HG03064 (cell line): ENCODE data around the gene PRDM11.
"Not testable (repeated sequence)": the region's sequence is repeated elsewhere in the genome, so short reads cannot be mapped to it uniquely, and the experiment has no call there.

Source experiments
- ATAC-seq: cut with Tn5 transposase; IDR thresholded peaks from one replicate; pipeline ENCODE4 v1.9.1; 2021; ENCODE audit warnings: low read depth; ENCODE audit not compliant: unreplicated experiment

The PRDM11 gene

GRCh38 chr11:45229401-45230020, 83.1 kb downstream of the PRDM11 start:
- no peak for ATAC-seq

- ATAC-seq: no peak
Observed at GRCh38 chr11:45232341-45233080, 86.1 kb downstream of the PRDM11 start.

- no peak for ATAC-seq
Observed at GRCh38 chr11:45233121-45233803, 86.8 kb downstream of the PRDM11 start.

- ATAC-seq: no peak
Observed at GRCh38 chr11:45233804-45234170, 87.3 kb downstream of the PRDM11 start.

- ATAC-seq: no peak
Observed at GRCh38 chr11:45234306-45235006, 88.0 kb downstream of the PRDM11 start.

GRCh38 chr11:45237711-45238315, 91.4 kb downstream of the PRDM11 start:
- no peak for ATAC-seq

GRCh38 chr11:45238724-45239123, 92.3 kb downstream of the PRDM11 start:
- ATAC-seq: no peak

GRCh38 chr11:45239733-45240132, 93.3 kb downstream of the PRDM11 start:
- ATAC-seq: no peak

- no peak for ATAC-seq
Observed at GRCh38 chr11:45243967-45244366, 97.5 kb downstream of the PRDM11 start.

- no peak for ATAC-seq
Observed at GRCh38 chr11:45245218-45246045, 99.0 kb downstream of the PRDM11 start.

GRCh38 chr11:45246241-45246640, 99.8 kb downstream of the PRDM11 start:
- no peak for ATAC-seq

GRCh38 chr11:45247433-45247832, 101.0 kb downstream of the PRDM11 start:
- no peak for ATAC-seq

GRCh38 chr11:45248501-45249011, 102.1 kb downstream of the PRDM11 start:
- ATAC-seq: no peak

- ATAC-seq: not testable (repeated sequence)
Observed at GRCh38 chr11:45249372-45249771, 102.9 kb downstream of the PRDM11 start.

- ATAC-seq: no peak
Observed at GRCh38 chr11:45250035-45250718, 103.7 kb downstream of the PRDM11 start.

- no peak for ATAC-seq
Observed at GRCh38 chr11:45252134-45252856, 105.9 kb downstream of the PRDM11 start.

- no peak for ATAC-seq
Observed at GRCh38 chr11:45252877-45253276, 106.4 kb downstream of the PRDM11 start.

GRCh38 chr11:45253640-45254039, 107.2 kb downstream of the PRDM11 start:
- ATAC-seq: no peak
